Stimulated activated naive CD8-positive, alpha-beta T cell treated with anti-CD3 and anti-CD28 coated beads, Interleukin-15, Interleukin-2, amounts not matched to agents 100 ng/mL and 50 ng/mL, for 24 hours (primary cell): ENCODE measurements around the gene AACS.

Source experiments
- H3K27ac Mint-ChIP-seq: one replicate; pipeline ENCODE4 v1.8.0; 2021; ENCODE audit warnings: mild to moderate bottlenecking, mixed read lengths
- H3K27me3 Mint-ChIP-seq: one replicate; pipeline ENCODE4 v1.8.0; 2021; ENCODE audit warnings: mixed read lengths
- H3K36me3 Mint-ChIP-seq: one replicate; pipeline ENCODE4 v1.8.0; 2021; ENCODE audit warnings: low read depth, mixed read lengths
- H3K4me1 Mint-ChIP-seq: one replicate; pipeline ENCODE4 v1.8.0; 2021; ENCODE audit warnings: low read depth, mixed read lengths
- H3K4me3 Mint-ChIP-seq: one replicate; pipeline ENCODE4 v1.8.0; 2021; ENCODE audit warnings: mild to moderate bottlenecking, mixed read lengths
- H3K9me3 Mint-ChIP-seq: one replicate; pipeline ENCODE4 v1.8.0; 2021; ENCODE audit warnings: mixed read lengths

AACS gene

DNA sequence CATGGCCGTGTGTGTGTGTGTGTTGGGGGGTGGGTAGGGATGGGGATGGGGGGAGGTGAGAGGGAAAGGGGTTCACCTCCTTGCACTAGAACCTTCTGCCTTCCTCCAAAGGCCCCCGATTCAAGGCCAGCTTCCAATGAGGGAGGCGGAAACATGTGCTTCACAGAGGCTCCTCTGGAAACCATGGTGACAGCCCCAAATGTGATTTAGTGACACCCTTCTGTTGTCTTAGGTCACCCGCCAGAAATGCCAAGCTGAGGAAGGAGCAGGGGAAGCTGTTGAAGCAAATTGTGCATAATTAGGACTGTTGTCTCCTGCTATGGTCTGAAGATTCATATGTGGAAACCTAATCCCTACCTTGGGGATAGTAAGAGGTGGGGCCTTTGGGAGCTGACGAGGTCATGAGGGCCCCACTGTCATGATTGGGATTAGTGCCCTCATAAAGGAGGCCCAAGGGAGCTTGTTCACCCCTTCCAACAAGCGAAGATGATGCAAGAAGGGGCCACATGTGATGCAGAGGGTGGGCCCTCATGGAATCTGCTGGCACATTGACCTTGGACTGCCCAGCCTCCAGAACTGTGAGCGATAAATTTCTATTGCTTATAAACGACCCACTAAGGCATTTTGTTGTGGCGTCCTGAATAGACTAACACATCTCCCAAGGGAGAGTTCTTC is 95.2 kb downstream of the AACS start:
- H3K27me3 Mint-ChIP-seq: no peaks in the 10 kb centered on the region
- no peaks in the 10 kb centered on the region for H3K9me3 Mint-ChIP-seq

DNA sequence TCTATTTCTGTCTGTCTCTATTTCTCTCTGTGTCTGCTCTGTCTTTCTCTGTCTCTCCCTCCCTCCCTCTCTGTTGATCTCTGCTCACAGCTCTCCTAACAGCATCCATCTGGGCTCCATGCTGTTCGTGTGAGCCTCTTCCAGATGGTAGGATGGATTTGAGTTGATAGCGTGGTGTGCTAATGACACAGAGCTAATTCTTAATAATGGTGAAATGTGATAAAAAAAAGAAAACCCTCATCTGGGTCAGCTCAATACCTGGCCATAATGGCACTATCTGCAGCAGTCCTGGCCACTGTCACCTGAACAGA is 96.4 kb downstream of the AACS start:
- H3K9me3 Mint-ChIP-seq: no peaks in the 10 kb centered on the region
- no peak overlapping the region for H3K27ac Mint-ChIP-seq
- H3K4me3 Mint-ChIP-seq: no peak overlapping the region
- H3K36me3 Mint-ChIP-seq: no peaks in the 10 kb centered on the region
- no peaks in the 10 kb centered on the region for H3K27me3 Mint-ChIP-seq
- no peaks in the 10 kb centered on the region for H3K4me1 Mint-ChIP-seq

More for the DNA sequence above, 95.2 kb downstream of the AACS start:
- Mint-ChIP-seq H3K27ac (no peak overlapping the region), H3K4me1 (no peaks in the 10 kb centered on the region), H3K4me3 (no peak overlapping the region), H3K36me3 (no peaks in the 10 kb centered on the region)

DNA sequence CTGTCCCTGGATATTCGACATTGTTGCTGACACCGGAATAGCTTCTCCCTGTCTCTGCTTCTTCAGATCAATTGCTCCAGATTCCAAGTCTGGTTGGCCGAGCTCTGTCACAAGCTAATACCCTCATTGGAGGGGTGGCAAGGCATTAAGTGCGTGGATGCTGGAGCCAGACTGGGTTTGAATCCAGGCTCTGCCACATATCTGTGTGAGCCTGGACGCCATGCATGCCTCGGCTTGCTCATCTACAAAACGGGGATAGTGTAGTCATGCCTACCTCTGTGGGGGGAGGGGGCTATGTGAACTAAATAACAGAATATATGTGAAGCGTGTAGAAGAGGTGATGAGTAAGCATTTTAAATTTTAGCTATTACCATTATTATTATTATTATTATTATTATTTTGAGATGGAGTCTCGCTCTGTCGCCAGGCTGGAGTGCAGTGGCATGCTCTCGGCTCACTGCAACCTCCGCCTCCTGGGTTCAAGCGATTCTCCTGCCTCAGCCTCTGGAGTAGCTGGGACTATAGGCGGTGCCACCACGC is 97.3 kb downstream of the AACS start:
- Mint-ChIP-seq H3K27me3 (no peaks in the 10 kb centered on the region), H3K36me3 (no peaks in the 10 kb centered on the region), H3K27ac (no peak overlapping the region), H3K4me3 (no peak overlapping the region), H3K9me3 (no peaks in the 10 kb centered on the region), H3K4me1 (no peaks in the 10 kb centered on the region)

DNA sequence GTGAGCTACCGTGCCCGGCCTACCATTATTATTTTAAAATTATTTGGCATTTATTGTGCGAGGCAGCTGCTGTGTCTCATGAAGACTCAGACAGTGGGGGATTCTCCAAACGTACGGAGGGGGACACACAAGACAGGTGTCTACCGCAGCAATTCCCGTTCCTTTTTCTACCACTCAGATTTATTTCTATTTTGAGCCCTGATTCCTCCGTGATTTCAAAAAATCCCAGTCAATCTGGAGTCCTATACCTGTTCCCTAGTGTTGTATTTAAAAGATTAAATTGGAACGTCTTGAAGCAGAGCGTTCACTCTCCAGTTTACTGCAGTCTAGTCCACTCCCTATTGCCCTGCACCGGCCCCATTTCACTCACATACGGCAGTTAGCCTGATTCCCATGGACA is 97.9 kb downstream of the AACS start:
- no peaks in the 10 kb centered on the region for H3K4me1 Mint-ChIP-seq
- H3K36me3 Mint-ChIP-seq: no peaks in the 10 kb centered on the region
- H3K9me3 Mint-ChIP-seq: no peaks in the 10 kb centered on the region
- H3K27me3 Mint-ChIP-seq: no peaks in the 10 kb centered on the region
- no peak overlapping the region for H3K4me3 Mint-ChIP-seq
- no peak overlapping the region for H3K27ac Mint-ChIP-seq

DNA sequence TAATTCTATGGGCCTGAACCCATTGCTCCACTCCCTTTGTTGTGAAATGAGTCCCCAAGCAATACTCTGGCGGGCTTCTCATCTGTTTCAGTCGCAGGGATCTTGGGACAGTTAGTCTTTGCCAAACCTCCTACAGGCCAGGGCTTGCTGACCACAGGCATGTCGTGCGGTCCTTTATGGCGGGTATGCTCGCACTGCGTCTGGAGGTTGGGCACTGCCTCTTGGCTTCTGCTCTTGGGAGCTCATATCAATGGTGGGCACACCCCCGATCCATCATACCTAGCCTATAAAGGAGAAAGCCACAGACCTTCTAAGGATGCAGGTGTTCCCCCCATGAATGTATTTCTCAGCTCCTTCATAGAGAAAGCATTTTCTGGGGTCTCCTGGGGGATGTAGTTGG is 99.3 kb downstream of the AACS start:
- no peaks in the 10 kb centered on the region for H3K9me3 Mint-ChIP-seq
- H3K27me3 Mint-ChIP-seq: no peaks in the 10 kb centered on the region
- no peaks in the 10 kb centered on the region for H3K36me3 Mint-ChIP-seq
- no peak overlapping the region for H3K4me3 Mint-ChIP-seq
- H3K4me1 Mint-ChIP-seq: no peaks in the 10 kb centered on the region
- no peak overlapping the region for H3K27ac Mint-ChIP-seq

DNA sequence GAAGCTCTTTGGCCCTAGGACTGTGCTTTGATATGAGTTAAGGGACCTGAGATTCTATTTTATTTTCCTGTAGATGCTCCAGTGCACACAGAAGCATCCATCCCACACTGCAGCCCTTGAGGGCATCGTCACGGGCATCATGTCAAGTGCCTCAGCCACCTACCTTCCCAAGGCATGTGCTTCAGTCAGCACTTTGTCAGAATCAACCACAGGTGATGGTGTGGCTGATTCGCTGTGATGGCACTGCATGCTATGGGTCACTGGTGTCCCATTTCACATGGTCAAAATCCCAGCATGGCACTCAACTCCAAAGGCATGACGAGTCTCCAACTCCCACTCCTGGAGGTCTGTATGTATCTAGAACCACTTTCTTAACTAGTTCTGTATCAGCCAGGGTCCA is 100.8 kb downstream of the AACS start:
- Mint-ChIP-seq H3K4me3 (no peak overlapping the region), H3K4me1 (no peaks in the 10 kb centered on the region), H3K36me3 (no peaks in the 10 kb centered on the region), H3K27ac (no peak overlapping the region), H3K9me3 (no peaks in the 10 kb centered on the region), H3K27me3 (no peaks in the 10 kb centered on the region)

DNA sequence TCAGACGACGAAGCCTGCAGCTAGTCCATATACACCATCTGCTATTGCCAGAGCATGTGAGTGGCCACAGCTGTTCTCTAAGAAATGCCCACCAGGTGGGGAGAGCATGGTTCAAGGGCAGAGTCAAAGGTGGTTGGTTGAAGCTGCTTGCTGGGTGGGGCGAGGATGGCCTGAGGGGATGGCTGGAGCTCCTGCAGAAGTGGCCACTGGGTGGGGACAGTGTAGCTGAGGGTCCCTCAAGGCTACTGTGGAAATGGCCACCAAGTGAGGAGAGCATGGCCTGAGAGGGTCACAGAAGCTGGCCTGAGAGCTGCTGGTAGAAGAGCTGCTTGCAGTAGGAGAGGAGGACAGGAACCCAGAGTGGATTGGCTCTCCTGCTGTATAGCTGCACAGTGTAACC is 102.4 kb downstream of the AACS start:
- Mint-ChIP-seq H3K4me1 (no peaks in the 10 kb centered on the region), H3K9me3 (no peaks in the 10 kb centered on the region), H3K4me3 (no peak overlapping the region), H3K27me3 (no peaks in the 10 kb centered on the region), H3K36me3 (no peaks in the 10 kb centered on the region), H3K27ac (no peak overlapping the region)

DNA sequence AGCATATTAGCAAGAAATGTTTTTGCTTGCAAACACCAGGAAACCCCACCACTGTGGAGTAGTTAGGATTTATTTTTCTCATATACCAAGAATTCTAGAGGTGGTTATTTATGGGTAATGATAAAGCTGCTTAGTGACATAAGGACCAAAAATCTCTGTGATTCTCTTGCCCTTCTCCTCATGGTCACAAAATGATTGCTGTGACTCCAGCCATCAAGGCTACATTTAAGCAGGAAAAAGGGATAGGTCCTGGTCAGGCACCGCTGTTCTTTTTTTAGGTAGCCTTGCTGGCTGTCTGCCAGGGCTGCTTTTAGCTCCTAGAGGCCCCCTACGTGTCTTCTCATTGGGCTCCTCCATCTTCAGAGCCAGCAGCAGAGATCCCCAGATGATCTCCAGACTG is 104.2 kb downstream of the AACS start:
- H3K9me3 Mint-ChIP-seq: no peaks in the 10 kb centered on the region
- no peak overlapping the region for H3K4me3 Mint-ChIP-seq
- no peak overlapping the region for H3K27ac Mint-ChIP-seq
- no peaks in the 10 kb centered on the region for H3K27me3 Mint-ChIP-seq
- H3K36me3 Mint-ChIP-seq: no peaks in the 10 kb centered on the region
- no peaks in the 10 kb centered on the region for H3K4me1 Mint-ChIP-seq

DNA sequence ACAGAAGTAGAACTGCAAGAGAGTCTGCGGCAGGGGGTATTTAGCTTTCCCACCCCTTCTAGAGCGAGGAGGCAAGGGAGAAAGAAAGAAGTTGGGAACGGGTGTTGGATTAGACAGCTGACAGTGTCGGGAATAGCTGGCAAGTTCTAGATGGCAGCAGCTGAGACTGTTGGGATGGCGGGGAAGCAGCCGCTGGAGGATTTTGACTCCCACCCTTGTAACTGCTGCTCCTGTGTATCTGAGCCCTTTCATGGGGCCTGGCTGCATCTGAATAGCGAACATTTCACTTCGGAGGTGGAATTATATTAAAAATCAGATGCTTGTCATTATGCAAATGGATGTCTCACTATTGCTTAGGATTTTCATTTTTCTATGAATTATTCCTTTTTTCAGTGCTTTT is 104.6 kb downstream of the AACS start:
- Mint-ChIP-seq H3K27ac (no peak overlapping the region), H3K4me3 (no peak overlapping the region), H3K9me3 (no peaks in the 10 kb centered on the region), H3K27me3 (peaks cover under 1% of the 10 kb centered on the region), H3K36me3 (no peaks in the 10 kb centered on the region), H3K4me1 (no peaks in the 10 kb centered on the region)

DNA sequence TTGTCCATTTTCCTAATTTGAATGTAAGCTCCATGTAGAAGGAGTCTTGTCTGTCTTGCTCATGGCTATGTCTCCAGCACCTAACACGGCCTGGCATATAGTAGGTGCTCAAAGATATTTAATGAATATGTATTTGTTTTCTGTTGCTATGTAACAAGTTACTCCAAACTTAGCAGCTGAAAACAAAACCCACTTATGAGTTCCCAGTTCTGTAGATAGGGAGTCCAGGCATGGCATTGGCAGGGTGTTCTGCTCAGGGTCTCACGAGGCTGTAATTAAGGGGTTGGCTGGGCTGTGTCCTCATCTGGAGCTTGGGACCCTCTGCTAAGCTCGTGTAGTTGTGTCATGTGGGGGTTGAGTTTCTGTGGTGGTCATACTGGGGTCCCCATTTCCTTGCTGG is 106.0 kb downstream of the AACS start:
- Mint-ChIP-seq H3K9me3 (peaks cover 3% of the 10 kb centered on the region), H3K27ac (no peak overlapping the region), H3K27me3 (peaks cover 13% of the 10 kb centered on the region), H3K4me1 (no peaks in the 10 kb centered on the region), H3K36me3 (no peaks in the 10 kb centered on the region), H3K4me3 (no peak overlapping the region)

DNA sequence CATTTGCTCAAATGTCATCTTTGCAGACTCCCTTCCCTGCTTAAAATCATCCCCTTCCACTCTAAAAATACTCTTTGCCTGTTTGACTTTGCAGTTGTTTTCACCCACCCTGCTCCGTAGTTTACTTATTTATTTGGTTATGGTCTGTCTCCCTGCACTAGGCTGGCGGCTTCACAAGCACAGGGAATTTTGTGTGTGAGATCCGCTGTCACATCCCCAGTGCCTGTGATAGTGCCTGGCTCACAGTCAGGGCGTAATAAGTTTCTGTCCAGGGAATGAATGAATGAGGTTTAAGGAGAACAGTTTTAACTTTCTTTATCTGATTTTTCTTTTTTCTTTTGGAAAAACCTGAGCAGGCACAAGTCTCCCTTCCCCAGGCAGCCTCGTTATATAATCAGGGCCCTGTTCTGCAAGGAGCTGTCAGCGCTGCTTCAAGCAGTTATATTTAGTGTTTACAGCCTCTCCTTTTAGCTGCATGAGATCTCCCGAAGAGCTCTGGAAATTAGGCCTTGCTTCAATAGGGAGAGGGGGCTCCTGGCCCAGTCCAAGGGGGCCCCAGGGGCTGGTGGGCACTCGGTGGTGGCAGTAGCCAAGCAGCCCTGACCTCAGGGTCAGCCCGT is 107.1 kb downstream of the AACS start:
- H3K9me3 Mint-ChIP-seq: peaks cover 3% of the 10 kb centered on the region
- H3K27me3 Mint-ChIP-seq: peaks cover 16% of the 10 kb centered on the region
- no peak overlapping the region for H3K27ac Mint-ChIP-seq
- no peaks in the 10 kb centered on the region for H3K36me3 Mint-ChIP-seq
- no peaks in the 10 kb centered on the region for H3K4me1 Mint-ChIP-seq
- H3K4me3 Mint-ChIP-seq: no peak overlapping the region

DNA sequence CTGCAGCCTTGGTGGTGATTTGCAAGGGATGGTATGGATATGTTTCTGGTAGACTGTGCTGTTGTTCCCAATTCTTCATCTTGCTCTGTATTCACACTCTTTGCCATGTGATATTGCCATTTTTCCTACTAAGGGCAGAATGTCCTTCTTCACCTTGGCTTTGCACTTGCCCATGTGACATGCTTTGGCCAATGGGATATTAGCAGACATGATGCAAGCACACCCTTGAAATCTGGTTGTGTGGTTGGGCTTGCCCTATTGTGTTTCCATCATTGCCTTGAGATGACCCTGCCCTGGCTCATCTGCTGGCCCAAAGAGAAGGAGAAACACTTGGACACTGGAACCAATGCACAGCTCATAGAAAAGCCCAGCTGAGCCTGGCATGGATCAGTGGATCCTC is 110.3 kb downstream of the AACS start:
- Mint-ChIP-seq H3K4me1 (no peaks in the 10 kb centered on the region), H3K27ac (no peak overlapping the region), H3K4me3 (no peak overlapping the region), H3K9me3 (peaks cover 3% of the 10 kb centered on the region), H3K27me3 (peaks cover 28% of the 10 kb centered on the region), H3K36me3 (no peaks in the 10 kb centered on the region)

DNA sequence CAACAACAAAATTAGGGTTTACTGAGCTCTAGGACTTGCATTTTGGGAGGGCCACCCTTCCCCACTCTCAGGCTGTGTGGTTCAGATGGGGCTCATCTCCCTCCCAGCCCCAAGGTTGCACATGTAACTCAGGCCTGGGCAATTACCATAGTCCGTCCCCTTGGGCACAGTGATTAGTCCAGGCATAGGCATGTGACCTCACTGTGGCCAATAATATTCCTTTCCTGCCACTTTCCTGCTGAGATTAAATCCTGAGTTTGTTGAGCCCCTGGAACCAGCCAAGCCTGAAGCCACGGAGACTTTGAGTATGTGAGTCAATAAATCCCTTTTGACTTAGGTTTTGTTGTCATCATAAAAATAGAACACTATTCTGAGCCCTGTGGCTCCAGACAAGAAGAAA is 113.0 kb downstream of the AACS start:
- H3K4me3 Mint-ChIP-seq: no peak overlapping the region
- H3K27me3 Mint-ChIP-seq: peaks cover 45% of the 10 kb centered on the region
- peaks cover 3% of the 10 kb centered on the region for H3K9me3 Mint-ChIP-seq
- H3K27ac Mint-ChIP-seq: no peak overlapping the region
- H3K36me3 Mint-ChIP-seq: no peaks in the 10 kb centered on the region
- H3K4me1 Mint-ChIP-seq: peaks cover 1% of the 10 kb centered on the region

DNA sequence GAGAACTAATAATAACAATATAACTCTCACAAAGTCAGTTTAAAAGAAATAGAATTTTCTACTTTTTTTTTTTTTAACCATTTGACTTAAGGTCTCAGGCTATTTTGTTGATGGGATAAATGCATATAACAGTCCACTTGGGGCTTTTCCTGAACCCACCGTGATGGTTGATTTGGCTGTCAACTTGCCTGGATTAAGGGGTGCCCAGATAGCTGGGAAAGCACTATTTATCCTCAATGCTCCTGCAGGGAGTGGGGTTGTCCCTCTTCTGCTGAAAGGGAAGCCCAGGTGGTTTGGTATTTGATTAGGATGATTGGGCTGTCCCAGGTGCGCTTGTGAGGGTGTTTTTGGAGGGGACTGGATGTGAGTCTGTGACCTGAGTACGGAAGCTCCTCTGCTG is 114.9 kb downstream of the AACS start:
- Mint-ChIP-seq H3K4me3 (no peak overlapping the region), H3K27me3 (peaks cover 60% of the 10 kb centered on the region), H3K9me3 (peaks cover 1% of the 10 kb centered on the region), H3K36me3 (no peaks in the 10 kb centered on the region), H3K27ac (no peak overlapping the region), H3K4me1 (peaks cover 3% of the 10 kb centered on the region)

DNA sequence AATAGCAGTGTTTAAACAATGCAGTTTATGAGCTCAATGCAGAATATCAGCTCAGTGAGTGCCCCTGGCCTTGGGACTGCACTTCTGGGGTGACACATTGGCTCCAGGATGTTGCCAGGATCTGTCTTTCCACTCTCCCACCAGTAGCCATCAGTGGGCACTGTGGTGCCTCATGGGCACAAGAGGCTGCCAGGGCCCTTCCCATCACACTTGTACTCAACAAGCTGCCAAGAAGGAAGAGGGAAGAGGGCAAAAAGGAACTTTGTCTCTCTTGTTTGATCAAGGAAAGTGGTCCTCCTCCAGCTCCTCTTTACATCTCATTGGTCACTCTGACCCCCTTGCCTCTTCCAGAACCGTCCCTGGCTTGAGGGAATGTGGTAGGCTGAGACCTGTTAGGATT is 115.9 kb downstream of the AACS start:
- peaks cover 60% of the 10 kb centered on the region for H3K27me3 Mint-ChIP-seq
- H3K27ac Mint-ChIP-seq: no peak overlapping the region
- no peak overlapping the region for H3K4me3 Mint-ChIP-seq
- H3K36me3 Mint-ChIP-seq: no peaks in the 10 kb centered on the region
- no peaks in the 10 kb centered on the region for H3K9me3 Mint-ChIP-seq
- peaks cover 3% of the 10 kb centered on the region for H3K4me1 Mint-ChIP-seq
